PFSK-1 (cell line): Measurements from ENCODE around the gene DAPK1.

Experiments used
- FOXP2 ChIP-seq: optimal IDR thresholded peaks from 2 replicates; pipeline ENCODE3; 2011; ENCODE audit warnings: borderline replicate concordance, control low read depth, inconsistent platforms; ENCODE audit not compliant: insufficient read depth; ENCODE audit errors: extremely low read length, extremely low read depth
- POLR2AphosphoS5 ChIP-seq: IDR thresholded peaks from 2 replicates; pipeline ENCODE4 v1.6.1; 2012; ENCODE audit warnings: low read depth, mild to moderate bottlenecking, control low read depth, low read length, moderate library complexity
- REST ChIP-seq, 2 experiments: IDR thresholded peaks; 2 replicates each; pipeline versions ENCODE4 v1.6.1 to v1.8.0; 2011 to 2012; ENCODE audit warnings: low read depth in 2 of 2, low read length in 2 of 2, control low read depth in 1 of 2, inconsistent platforms in 1 of 2, mild to moderate bottlenecking in 1 of 2, moderate library complexity in 1 of 2; ENCODE audit not compliant: insufficient read depth in 1 of 2
- SIN3A ChIP-seq: IDR thresholded peaks from 2 replicates; pipeline ENCODE4 v1.6.1; 2012; ENCODE audit warnings: mild to moderate bottlenecking, low read length, moderate library complexity, borderline replicate concordance; ENCODE audit not compliant: insufficient read depth
- TAF1 ChIP-seq: IDR thresholded peaks from 2 replicates; pipeline ENCODE4 v1.6.1; 2012; ENCODE audit warnings: low read length, control low read depth, borderline replicate concordance; ENCODE audit not compliant: insufficient read depth

- TF ChIP-seq REST (IDR thresholded peaks at IDR 0.05; ENCODE audit: insufficient read depth in 1 of 2, low read depth in 2 of 2, low read length in 2 of 2) (no peak), SIN3A (no peak), POLR2AphosphoS5 (no peak), FOXP2 (no peak), TAF1 (no peak)
These were observed 109.3 kb downstream of the DAPK1 start for GRCh38 chr9:87606841-87607521.
